Stimulated activated CD4-positive, alpha-beta T cell treated with anti-CD3 and anti-CD28 coated beads, Interleukin-1b, Interleukin-23, amount 100 ng/mL, for 1 hour (primary cell): ENCODE measurements around the gene ADARB2.

Source experiments
- DNase-seq, 2 donors: peaks; one replicate each; pipeline ENCODE4 v3.0.0-alpha.2; 2020; ENCODE audit warnings: low read depth in 2 of 2

The ADARB2 gene

GRCh38 chr10:1395481-1396296 lies 341.6 kb downstream of the ADARB2 start:
- DNase-seq: no peak

GRCh38 chr10:1395025-1395480 lies 342.3 kb downstream of the ADARB2 start:
- no peak for DNase-seq

GRCh38 chr10:1394155-1394912 lies 343.0 kb downstream of the ADARB2 start:
- no peak for DNase-seq

- no peak for DNase-seq
Observed at GRCh38 chr10:1393481-1393880, 343.8 kb downstream of the ADARB2 start.

- no peak for DNase-seq
Observed at GRCh38 chr10:1392127-1392526, 345.2 kb downstream of the ADARB2 start.

GRCh38 chr10:1390200-1390599 lies 347.1 kb downstream of the ADARB2 start:
- no peak for DNase-seq

- no peak for DNase-seq
Observed at GRCh38 chr10:1384026-1384425, 353.3 kb downstream of the ADARB2 start.

GRCh38 chr10:1382711-1383110 lies 354.6 kb downstream of the ADARB2 start:
- DNase-seq: no peak

GRCh38 chr10:1381339-1381738 lies 356.0 kb downstream of the ADARB2 start:
- DNase-seq: no peak

- DNase-seq: no peak
Observed at GRCh38 chr10:1380088-1380671, 357.1 kb downstream of the ADARB2 start.

- no peak for DNase-seq
Observed at GRCh38 chr10:1379601-1380000, 357.7 kb downstream of the ADARB2 start.

GRCh38 chr10:1378473-1378872 lies 358.9 kb downstream of the ADARB2 start:
- no peak for DNase-seq

- no peak for DNase-seq
Observed at GRCh38 chr10:1377740-1378397, 359.5 kb downstream of the ADARB2 start.

GRCh38 chr10:1377231-1377630 lies 360.1 kb downstream of the ADARB2 start:
- no peak for DNase-seq

GRCh38 chr10:1376384-1376945 lies 360.9 kb downstream of the ADARB2 start:
- DNase-seq: no peak

GRCh38 chr10:1375346-1376170 lies 361.8 kb downstream of the ADARB2 start:
- no peak for DNase-seq

- DNase-seq: no peak
Observed at GRCh38 chr10:1374511-1375345, 362.6 kb downstream of the ADARB2 start.

- no peak for DNase-seq
Observed at GRCh38 chr10:1373287-1373686, 364.0 kb downstream of the ADARB2 start.

- no peak for DNase-seq
Observed at GRCh38 chr10:1372212-1372611, 365.1 kb downstream of the ADARB2 start.

GRCh38 chr10:1370298-1370697 lies 367.0 kb downstream of the ADARB2 start:
- DNase-seq: no peak
